GM19328 (cell line): ENCODE data around the gene MAGI2.

Experiments used
- ATAC-seq: cut with Tn5 transposase; IDR thresholded peaks from one replicate; pipeline ENCODE4 v1.9.1; 2021; ENCODE audit warnings: mild to moderate bottlenecking, moderate library complexity; ENCODE audit not compliant: unreplicated experiment

MAGI2 gene

DNA sequence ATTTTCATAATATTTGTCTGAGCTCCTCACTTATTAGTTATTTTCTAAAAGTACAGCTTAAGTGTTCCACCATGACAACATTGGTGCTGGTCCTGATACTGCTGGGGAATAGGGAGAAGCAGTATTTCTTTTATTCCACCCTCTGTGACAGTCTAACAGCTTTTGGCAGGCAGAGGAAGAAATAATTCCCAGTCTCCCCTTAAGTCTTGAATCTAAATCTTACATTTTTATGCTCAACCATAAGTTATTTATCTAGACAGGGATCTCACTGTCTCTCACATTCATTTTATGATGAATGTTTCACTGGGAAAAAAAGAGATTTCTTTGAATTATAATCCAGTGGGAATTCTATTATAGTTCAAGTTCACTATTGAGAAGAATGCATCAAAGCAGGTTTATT, 71.5 kb downstream of the MAGI2 start:
- ATAC-seq = no peak

DNA sequence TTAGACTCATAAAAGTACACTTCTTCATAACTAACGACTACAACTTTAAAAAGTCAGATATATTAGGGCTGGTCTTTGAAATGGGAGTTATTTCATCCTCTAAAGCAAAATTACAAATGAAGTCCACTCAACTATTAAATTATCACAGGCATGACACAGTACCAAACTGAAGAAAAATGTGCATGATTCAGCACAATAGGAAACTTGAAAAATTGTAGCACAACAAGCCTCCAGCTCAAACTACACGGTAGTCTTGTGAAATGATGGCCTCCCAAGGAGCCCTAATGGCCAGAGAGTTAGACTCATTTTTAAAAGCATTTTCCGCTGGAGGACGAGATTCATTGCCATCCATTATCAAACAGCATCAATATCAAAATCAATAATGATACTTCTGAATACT, 76.4 kb downstream of the MAGI2 start:
- no peak for ATAC-seq

DNA sequence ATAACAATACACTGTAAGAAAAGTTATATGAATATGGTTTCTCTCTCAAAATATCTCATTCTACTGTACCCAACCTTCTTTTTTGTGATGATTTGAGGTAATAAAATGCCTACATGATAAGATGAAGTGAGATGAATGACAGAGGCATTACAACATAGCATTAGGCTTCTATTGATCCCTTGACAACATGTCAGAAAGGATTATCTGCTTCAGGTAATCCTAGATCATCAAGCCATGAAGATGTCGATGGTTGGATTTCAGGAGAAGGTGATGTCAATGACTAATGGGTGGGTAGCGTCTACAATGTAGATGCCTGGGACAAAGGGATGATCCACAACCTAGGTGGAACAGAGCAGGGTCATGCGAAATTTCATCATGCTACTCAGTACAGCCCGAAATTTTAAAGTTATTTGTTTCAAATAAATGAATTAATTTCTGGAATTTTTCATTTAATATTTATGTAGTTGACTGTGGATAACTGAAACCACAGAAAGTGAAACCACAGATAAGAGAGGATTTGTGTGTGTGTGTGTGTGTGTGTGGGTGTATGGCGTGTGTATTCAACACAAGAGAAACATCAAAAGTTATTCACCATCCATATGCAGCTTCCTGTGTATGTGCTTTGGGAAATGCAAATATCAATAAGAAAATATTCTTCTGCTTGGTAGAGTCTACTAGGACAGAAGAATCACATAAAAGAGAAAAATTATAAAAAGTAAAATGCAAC, 77.0 kb downstream of the MAGI2 start:
- no peak for ATAC-seq

GRCh38 chr7:79361214-79361613, 92.3 kb downstream of the MAGI2 start:
- no peak for ATAC-seq

GRCh38 chr7:79359827-79360226, 93.6 kb downstream of the MAGI2 start:
- ATAC-seq = no peak

DNA sequence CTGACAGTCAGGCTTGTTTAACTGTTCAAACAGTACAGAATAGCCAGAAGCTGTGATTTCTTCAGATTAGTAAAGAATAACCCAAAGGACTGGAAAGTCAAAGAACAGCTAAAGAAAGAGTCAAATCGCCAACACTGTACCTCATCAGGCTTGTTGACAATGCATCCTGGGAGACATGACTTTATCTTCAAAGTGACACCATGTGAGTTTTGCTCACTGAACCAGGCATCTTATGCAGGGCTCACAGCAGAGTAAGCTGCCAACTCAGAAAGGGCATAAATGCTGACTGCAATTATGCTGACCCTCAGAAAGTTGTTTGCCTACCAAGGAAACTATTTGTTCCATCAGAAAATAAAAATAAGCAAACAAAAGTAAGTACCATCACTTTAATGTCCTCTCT, 96.4 kb downstream of the MAGI2 start:
- no peak for ATAC-seq

DNA sequence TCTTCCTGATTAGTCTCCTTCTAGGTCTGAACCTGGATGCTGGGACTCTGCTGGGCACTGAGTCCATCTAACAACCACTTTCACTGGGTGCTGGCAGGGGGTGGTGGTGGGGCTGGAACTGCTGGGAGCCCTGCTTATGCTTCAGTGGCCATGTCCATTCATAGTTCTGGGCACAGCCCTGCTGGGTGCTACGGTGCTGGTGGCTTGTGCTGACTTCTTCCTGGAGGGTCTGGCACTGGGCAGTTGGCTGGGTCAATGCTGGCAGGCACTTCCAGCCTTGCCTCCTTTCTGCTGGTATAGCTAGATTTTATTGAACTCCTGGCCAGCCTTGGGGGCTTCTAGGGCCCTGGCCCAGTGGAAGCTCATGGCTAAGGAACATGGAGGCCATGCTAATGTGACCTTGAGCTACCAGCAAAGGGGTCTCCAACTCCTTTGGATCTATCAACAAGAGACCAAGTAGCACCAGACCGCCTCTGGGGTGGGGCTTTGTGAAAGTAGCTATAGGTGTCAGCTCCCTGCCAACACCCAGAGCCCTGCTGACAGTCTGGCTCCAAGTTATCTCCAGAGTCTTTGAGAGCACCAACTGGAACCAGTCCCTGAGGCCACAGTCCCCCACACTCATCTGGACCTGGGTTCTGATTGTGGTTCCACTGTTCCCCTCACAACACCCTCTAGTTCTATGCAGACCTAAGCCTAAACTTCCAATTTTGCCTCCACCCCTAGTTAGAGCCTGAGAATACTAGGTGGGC, 99.6 kb downstream of the MAGI2 start:
- ATAC-seq = no peak

DNA sequence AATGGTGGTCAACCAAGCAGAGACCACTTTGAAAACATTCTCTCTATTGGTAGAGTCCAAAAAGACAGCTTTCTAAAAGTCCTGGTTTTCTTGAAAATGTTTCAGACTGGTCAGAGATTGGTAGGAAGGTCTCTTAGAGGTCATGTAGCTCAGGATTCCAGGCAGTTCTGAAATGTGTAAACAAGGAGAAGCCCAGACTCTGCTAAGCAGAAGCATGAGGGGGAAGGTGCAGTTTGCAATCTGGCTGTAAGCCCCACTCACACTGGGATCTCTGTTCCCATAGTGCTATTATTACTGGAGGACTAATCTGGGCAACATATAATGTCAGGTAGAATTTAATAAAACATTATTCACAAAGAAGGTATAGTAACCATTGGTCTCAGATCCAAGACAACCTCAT, 101.1 kb downstream of the MAGI2 start:
- no peak for ATAC-seq

- no peak for ATAC-seq
Observed at GRCh38 chr7:79347351-79347750, 106.1 kb downstream of the MAGI2 start.

- ATAC-seq = no peak
Observed at GRCh38 chr7:79341902-79342301, 111.6 kb downstream of the MAGI2 start.

DNA sequence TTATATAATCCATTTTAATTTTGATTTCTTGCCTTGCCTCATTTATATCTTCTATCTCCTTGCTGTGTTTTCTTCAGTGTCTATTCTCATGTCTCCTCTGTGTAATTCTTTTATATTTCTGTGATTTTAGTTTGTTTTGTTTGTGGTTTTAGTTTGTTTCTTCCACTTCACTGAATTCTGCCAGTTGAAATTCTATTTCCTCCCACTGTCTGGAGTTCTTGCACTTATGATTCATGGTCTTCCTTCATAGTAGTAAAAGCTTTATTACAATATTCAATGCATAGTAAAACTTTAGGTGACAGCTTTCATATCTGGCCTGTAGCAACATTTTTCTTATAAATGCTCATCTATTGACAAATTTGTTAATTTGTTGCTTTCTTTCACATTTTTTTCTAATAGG, 113.3 kb downstream of the MAGI2 start:
- ATAC-seq = no peak

DNA sequence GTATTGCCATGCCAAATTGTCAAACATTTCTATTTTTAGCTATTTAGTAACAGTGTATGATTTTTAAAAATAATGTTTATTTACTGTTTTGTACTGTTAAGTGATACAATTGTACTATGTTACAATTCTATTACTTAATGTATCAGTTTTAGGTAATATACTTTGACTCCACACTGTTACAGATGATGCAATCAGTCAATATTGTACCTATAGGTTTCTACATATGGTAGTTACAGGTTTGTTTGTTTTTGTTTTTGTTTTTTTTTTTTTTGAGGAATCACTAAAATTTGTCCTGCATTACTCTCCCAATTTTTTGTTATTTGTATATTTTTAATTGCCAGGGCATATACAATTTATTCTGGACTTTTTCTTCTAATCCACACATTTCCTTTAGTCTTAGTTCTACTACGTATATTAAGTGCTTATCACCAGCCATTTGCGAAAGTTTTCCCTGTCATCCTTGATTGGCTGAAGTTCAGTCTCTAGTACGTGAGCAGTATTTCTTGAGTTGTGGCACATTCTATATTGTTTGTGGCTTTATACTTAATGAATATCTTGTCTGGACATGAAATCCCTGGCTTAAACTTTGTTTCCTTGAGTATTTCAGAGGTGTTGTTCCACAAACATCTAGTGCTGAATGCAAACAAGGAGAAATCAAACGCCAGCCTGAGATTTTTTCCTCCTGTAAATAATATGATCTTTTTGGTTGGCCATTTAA, 114.1 kb downstream of the MAGI2 start:
- no peak for ATAC-seq

DNA sequence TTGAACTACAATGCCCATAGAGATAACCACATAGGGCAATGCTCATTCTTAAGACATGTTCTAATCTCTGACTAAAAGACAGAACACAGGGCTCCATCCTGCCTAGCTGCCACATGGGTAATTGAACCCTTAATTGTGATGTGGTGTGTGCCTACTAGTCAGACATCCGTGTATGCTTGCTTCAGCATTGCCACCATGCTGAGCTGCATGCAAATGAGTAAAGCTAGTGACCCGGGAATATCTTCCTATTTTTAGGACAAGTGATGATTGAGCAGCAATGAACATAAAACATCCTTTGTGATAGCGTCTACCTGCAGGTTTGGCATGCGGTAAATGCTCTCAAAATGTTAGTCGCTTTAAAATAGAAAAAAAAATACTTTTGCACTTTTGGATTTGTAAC, 115.8 kb downstream of the MAGI2 start:
- no peak for ATAC-seq

GRCh38 chr7:79334841-79335240, 118.6 kb downstream of the MAGI2 start:
- ATAC-seq = no peak

DNA sequence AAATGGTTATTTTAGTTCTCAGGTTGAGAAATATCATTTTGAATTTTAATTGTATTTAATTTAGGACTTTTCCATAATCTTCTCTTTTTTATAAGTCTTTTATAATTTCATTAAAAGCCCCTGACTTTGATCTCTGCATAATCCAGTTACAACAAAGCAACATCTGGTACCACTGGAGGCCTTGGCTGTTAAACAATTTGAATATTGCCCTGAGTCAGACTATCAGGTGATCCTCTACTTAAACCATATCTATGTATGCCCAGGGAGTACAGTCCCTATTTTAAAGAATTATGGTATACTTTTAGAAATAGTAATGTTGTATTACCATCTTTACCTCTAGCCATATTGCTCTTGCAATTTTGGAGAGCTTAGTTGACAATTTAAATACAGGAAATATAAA, 119.1 kb downstream of the MAGI2 start:
- ATAC-seq = no peak

- ATAC-seq = no peak
Observed at GRCh38 chr7:79332091-79332490, 121.4 kb downstream of the MAGI2 start.

GRCh38 chr7:79329464-79329863, 124.0 kb downstream of the MAGI2 start:
- ATAC-seq = no peak

DNA sequence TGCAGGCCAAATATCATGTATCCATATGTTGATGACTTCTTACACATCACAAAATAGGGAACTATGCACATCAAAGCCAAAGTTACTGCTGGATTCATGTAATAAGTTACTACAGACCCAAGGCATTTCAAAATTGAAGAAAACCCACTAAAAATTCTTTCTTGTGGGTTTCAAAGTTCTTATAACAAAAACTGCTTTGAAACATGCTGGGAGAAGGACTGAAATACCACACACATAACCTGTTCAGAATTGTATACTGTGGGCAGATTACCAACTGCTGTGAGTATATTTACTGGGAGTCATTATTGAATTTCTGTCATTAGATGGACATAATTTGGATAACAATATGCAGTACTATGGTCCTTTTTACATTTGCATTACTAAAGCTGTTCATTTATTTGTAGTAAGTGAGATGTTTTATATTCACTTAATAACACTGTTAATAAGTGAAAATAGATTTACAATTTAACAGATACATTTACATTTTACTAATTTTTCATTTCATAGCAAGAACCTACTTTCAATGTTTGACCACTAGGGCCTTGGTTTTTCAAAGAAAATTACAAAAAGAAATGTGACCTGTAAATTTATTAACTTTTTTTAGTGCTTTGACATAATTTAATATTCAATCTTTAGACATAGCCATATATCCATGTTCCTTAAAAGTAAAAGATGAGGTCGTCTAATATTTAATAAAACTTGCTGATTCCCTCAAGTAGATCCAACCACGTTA, 132.6 kb downstream of the MAGI2 start:
- no peak for ATAC-seq

DNA sequence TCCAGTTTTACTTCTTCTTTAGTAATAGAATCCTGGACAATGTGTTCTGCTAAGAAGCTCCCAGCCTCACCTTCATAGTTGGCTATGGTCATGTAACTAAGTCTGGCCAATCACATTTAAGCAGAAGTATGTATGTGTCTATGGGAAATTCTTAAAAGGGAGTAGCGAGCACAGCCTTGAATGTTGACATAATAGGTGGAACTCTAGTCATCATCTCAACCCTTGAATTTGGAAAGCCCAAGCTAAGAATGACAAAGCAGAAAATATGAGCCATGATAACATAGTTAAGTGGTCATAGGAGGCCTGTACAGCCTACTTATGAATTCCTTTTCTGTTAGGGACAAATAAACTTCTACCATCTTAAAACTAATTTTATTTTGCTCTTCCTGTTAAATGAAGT, 134.1 kb downstream of the MAGI2 start:
- no peak for ATAC-seq

GRCh38 chr7:79317728-79318127, 135.7 kb downstream of the MAGI2 start:
- ATAC-seq = no peak

- no peak for ATAC-seq
Observed at GRCh38 chr7:79312022-79312421, 141.4 kb downstream of the MAGI2 start.
